Coronary artery (tissue), 2 donors: ENCODE data around the gene GEMIN5.

Experiments
- DNase-seq: peaks from one replicate; pipeline ENCODE4 v3.0.0-alpha.2; 2017; ENCODE audit warnings: low spot score
- H3K27ac ChIP-seq, 2 donors: fragments of 200-600 bp; sonication (generic); one replicate each; pipeline ENCODE4 v1.5.1; 2016 to 2019
- H3K4me3 ChIP-seq: fragments of 200-600 bp; sonication (generic); 2 replicates; pipeline ENCODE4 v1.5.1; 2016; ENCODE audit warnings: mild to moderate bottlenecking, moderate library complexity
- CTCF ChIP-seq: fragments of 200-600 bp; sonication (generic); IDR thresholded peaks from one replicate; pipeline ENCODE4 v1.5.1; 2019; ENCODE audit warnings: antibody characterized with exemption

Gene GEMIN5

GRCh38 chr5:154896562-154897165, 41.3 kb downstream of the GEMIN5 start:
- TF ChIP-seq CTCF: no peak
- no peak overlapping the region for H3K27ac ChIP-seq
- no peak for DNase-seq
- no peak overlapping the region for H3K4me3 ChIP-seq

- H3K4me3 ChIP-seq: no peak overlapping the region
- no peak for DNase-seq
- H3K27ac ChIP-seq: no peak overlapping the region
- TF ChIP-seq CTCF: no peak
Observed at GRCh38 chr5:154895606-154896561, 42.1 kb downstream of the GEMIN5 start.

- no peak overlapping the region for H3K4me3 ChIP-seq
- no peak for TF ChIP-seq CTCF
Observed at GRCh38 chr5:154893381-154893780, 44.6 kb downstream of the GEMIN5 start.

GRCh38 chr5:154892369-154892771, 45.6 kb downstream of the GEMIN5 start:
- Histone ChIP-seq H3K27ac (no peak overlapping the region), H3K4me3 (no peak overlapping the region)
- no peak for TF ChIP-seq CTCF
- no peak for DNase-seq

More at GRCh38 chr5:154893381-154893780, 44.6 kb downstream of the GEMIN5 start:
- no peak for DNase-seq
- no peak overlapping the region for H3K27ac ChIP-seq

GRCh38 chr5:154885439-154885838, 52.6 kb downstream of the GEMIN5 start:
- no peak for DNase-seq
- no peak for TF ChIP-seq CTCF

GRCh38 chr5:154884424-154884823, 53.6 kb downstream of the GEMIN5 start:
- DNase-seq: no peak
- no peak for TF ChIP-seq CTCF

More at GRCh38 chr5:154885439-154885838, 52.6 kb downstream of the GEMIN5 start:
- Histone ChIP-seq H3K27ac (no peak overlapping the region), H3K4me3 (no peak overlapping the region)

GRCh38 chr5:154881986-154882385, 56.0 kb downstream of the GEMIN5 start:
- TF ChIP-seq CTCF: no peak
- Histone ChIP-seq H3K4me3 (no peak overlapping the region), H3K27ac (no peak overlapping the region)
- no peak for DNase-seq

More at GRCh38 chr5:154884424-154884823, 53.6 kb downstream of the GEMIN5 start:
- Histone ChIP-seq H3K27ac (no peak overlapping the region), H3K4me3 (no peak overlapping the region)
